ENCODE measurements around the gene KDR.

Gene KDR

GRCh38 chr4:55122235-55122634, 3.2 kb downstream of the KDR start:
- DNase-seq, result no peak

DNA sequence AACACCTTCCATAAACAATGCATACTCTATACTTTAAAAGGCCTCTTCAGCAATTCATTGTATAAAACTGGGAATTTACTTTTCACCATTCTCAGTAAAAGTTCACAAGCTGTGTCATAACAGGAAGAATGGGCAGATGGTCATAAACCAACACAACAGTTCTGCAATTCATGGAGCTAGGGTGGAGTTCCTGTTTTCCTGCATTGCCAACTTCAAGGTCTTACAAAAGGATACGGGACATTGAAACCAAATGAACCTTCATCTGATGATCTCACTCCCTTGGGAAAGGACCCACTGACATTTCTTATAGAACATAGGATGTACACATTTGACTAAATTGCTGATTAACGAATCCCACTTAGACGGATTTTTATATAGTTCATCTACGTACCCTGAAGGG, 4.1 kb downstream of the KDR start:
- DNase-seq, result no peak

DNA sequence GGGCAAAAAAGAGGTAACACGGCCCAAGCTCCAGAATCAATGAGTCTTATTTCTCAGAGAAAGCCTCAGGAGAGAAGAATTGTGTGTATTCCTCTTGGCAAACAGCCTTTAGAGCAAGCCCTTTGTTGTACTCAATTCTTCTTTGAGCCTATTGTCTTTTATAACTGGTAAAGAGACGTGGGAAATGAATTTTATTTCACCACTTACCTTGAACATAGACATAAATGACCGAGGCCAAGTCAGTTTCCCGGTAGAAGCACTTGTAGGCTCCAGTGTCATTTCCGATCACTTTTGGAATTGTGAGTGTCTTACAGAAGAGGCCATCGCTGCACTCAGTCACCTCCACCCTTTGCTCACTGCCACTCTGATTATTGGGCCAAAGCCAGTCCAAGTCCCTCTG, 7.0 kb downstream of the KDR start:
- no peak for DNase-seq

- no peak for DNase-seq
These were observed 7.9 kb downstream of the KDR start for GRCh38 chr4:55117511-55117910.

DNA sequence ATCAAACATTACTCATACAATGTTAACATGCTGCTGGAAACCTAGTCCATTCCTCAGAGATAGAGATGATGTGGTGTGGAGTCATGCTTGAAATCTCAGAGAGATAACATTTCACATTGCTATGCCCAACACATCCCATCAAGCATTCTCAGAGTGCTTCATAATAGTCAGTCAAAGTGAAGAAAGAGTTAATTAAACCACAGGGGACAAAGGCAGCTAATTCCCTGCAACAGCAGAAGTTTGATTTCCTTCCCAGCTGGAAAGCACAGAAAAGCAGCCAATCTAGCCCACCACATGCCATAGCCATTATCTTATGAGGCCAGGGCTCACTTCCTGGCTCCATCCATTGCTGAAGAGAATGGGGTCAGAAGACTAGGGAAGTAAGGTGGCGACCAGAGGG, 8.9 kb downstream of the KDR start:
- no peak for DNase-seq

DNA sequence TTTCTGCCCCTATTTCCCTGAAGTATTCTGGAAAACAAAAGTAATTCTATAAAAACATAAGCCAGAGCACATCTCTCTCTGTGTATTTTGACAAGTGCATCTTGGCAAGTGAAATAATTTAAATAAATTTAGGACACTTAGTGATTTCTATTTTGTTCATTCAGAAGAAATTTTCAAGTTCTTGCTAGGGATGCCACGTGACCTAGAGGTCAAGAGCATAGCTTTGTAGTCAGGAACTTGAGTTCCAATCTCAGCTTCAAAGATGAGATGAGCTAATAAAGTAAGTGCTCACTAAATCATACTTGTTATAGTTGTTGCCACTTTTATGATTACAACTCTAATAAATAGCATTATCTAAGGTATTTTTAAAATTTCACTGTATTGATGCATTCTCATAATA, 13.8 kb downstream of the KDR start:
- no peak for DNase-seq

DNA sequence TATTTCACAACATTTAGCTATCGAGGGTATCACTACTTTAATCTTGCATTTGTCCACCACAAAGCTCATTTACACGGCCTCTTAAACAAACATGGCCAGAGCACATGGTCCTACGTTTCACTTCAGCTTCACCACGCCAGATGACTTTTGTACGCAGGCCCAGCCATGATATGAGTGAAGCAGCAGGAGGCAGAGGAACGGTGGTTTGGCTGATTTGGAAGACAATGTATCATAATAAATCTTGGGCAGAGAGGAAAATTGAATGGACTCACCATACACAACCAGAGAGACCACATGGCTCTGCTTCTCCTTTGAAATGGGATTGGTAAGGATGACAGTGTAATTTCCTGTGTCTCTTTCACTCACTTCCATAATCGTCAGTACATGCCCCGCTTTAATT, 15.3 kb downstream of the KDR start:
- no peak for DNase-seq

GRCh38 chr4:55107054-55107453, 18.3 kb downstream of the KDR start:
- DNase-seq, result no peak

DNA sequence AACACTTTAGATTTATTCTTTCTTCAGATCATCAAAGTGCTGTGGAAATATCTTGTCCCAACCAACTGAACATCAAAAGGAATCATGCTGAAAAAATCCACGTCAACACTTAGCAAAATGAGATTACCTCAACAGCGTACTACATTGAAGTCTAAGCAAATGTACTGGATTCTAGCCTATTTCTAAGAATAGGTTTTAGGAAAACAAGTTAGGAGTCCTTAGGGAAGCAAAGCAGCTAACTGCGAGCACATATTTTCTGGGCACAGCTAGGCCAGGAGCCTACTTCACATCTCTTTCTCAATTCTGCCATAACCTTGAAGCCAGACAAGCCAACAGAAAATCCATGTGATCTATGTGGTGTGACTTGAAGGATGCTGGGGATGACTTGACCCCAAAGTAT, 22.2 kb downstream of the KDR start:
- DNase-seq, result no peak

GRCh38 chr4:55099816-55100215, 25.6 kb downstream of the KDR start:
- DNase-seq, result no peak

- DNase-seq, result no peak
These were observed 26.8 kb downstream of the KDR start for GRCh38 chr4:55098456-55099204.

- no peak for DNase-seq
These were observed 28.8 kb downstream of the KDR start for GRCh38 chr4:55096619-55097018.

GRCh38 chr4:55096045-55096444, 29.4 kb downstream of the KDR start:
- DNase-seq, result no peak

DNA sequence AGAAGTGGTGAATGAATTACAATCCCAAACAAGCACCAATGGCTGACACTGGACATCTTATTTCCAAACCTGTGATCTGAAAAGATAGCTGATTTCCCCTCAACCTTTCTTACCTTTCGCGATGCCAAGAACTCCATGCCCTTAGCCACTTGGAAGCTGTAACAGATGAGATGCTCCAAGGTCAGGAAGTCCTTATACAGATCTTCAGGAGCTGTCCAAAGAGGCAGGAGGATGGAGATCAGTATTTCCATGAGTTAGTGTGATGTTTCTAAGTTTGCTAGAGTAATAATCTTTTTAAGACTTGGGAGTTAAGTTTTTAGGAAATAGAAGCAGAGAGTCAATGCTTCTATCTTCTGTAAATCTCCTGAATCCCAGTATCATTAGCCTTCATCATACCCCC, 32.9 kb downstream of the KDR start:
- DNase-seq, result no peak

DNA sequence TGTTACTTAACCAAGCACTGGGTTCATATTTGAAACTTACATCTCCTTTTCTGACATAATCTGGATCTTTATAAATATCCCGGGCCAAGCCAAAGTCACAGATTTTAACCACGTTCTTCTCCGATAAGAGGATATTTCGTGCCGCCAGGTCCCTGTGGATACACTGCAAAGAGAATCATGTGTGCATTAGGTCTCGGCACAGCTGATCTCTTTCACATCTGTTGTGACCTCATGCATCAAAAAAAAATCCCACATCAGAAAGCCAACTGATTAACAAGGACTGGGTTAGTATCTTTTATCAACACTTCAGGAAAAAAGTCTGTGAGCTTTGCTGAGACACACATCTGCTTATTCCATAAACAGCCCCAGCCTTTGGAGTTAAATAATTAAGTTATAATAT, 35.5 kb downstream of the KDR start:
- no peak for DNase-seq

GRCh38 chr4:55087913-55088260, 37.5 kb downstream of the KDR start:
- peak in 3 of 14 donors; percentile 1 to 33 (median 16) for DNase-seq

- peak in 4 of 14 donors; percentile 4 to 35 (median 19) for DNase-seq
These were observed 38.1 kb downstream of the KDR start for GRCh38 chr4:55087009-55087912.

GRCh38 chr4:55086578-55086977, 38.8 kb downstream of the KDR start:
- peak in 5 of 14 donors; percentile 2 to 32 (median 7) for DNase-seq

GRCh38 chr4:55083735-55084134, 41.7 kb downstream of the KDR start:
- no peak for DNase-seq

- no peak for DNase-seq
These were observed 42.6 kb downstream of the KDR start for GRCh38 chr4:55082756-55083155.

DNA sequence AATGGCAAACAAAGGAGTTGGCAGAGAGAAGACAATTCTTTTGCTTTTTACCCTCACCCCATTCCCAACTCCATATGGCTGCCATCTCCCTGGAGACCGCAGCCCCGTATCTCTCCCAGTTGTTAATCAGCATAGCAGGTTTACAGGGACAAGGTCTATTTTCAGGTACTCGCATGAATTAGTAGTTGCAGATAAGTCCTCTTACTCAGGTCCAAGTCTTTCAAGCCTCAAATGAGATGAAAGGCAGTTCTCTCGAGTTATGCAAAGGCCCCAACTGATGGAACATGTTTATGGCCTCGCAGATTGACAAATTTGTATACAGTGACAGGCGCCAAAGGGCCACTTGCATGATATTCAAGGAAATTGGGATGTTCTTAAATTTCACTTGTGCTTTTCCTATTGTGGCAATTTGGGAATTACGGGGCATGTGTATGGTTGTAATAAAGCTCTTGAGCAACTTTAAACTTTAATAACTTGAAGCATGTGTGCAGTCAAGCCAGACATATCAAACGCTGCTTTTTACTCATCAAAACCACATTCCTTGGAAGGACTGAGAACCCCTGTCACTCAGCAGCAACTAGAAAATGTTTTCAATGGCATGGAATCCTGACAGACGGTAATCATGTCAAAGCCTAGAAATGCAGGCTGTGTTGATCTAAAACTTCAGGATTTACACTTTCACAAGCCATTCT, 45.1 kb downstream of the KDR start:
- no peak for DNase-seq

- no peak for DNase-seq
These were observed 45.8 kb downstream of the KDR start for GRCh38 chr4:55079451-55080173.

DNA sequence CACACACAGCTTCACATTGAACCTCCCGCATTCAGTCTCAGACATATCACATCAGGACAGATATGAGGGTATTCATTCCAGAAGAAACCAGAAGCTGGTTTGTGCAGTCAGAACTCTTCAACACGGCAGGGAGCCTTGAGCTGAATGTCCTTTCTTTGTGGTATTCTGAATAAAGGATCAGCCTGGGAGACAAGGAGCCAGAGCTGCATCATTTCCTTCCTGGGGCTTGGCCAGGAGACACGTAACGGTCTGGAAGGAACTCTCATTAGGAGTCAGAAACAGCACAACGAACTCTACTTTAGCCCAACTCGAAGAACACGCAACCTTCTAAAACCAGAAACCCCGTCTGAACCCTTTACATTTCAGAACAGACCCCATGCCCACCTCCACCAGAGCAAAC, 46.4 kb downstream of the KDR start:
- no peak for DNase-seq
